ENCODE data around the gene TAGLN2.

TAGLN2 gene

DNA sequence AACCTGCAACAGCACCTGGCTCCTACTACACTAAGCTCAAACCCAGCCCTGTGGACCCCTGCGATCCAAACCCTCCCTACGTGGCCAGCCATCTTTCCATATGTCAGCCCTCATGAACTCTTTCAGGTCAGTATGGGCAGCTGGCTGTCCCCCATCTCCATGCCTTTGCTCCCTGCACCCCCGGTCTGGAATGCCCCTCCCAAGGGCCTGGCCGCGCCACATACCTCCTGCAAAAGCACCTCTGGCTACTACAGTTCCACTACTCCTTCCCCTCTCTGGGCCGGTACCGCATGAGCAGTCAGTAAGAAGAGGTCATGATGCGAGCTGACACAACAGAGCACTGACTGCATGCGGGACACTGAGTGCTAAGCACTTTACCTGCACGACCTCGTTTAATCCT lies 10.0 kb upstream of the TAGLN2 start:
- no peak for DNase-seq

DNA sequence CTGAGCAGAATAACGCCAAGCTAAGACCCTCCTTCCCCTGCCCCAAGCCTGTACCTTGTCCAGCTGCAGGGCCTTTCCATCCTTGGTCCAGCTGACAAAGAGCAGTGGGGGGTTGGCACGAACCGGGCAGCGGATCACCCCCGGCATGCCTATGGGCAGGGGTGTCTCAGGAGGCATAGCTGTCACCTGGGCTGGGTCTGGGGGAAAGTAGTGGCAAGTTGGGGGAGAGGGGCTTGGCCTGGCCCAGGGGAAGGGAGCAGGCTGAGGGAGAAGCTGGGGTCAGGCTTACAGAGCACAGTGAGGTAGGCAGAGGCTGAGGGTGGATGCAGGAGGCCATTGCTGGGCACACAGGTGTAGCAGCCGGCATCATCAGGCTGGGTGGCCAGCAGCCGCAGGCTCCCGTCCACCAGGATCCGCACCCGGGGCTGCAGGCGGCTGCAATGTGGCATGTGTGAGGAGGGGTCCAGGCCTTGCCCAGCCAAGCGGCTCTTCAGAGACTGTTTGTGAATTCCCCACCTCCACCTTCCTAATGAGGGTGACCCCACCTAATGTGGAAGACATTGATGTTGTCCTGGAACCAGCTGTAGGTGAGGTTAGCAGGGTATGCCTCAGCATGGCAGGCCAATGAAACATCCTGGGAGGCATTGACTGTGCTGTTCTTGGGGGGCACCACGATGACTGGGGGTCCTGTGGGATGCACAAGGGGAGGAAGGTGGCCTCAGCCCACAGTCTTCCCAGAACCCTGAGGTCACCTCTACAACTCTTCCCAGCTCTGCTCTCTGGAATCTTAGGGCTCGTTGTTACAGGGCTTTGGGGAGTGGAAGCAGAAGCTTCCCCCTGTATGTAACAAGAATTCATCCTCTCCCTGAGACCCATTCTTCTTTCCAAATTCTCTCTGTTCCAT lies 9.1 kb upstream of the TAGLN2 start:
- no peak for DNase-seq

DNA sequence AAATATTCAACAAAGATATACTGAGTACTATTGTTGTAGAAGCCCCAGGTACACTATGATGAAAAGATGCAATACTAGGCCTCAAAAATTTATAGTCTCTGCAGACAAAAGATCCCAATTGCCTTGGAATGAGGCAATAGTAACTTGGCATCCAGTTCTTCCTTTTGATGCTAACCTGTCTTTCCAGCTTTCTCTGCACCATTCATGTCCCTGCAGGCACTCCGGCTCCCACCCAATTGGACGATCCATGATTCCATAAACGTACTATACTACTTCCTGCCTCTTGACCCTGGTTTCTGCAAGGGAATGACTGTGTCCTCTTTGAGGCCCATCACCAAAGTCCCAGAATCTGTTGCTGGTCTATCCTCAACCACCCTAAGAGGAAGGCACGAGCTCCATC lies 8.0 kb upstream of the TAGLN2 start:
- DNase-seq = no peak

DNA sequence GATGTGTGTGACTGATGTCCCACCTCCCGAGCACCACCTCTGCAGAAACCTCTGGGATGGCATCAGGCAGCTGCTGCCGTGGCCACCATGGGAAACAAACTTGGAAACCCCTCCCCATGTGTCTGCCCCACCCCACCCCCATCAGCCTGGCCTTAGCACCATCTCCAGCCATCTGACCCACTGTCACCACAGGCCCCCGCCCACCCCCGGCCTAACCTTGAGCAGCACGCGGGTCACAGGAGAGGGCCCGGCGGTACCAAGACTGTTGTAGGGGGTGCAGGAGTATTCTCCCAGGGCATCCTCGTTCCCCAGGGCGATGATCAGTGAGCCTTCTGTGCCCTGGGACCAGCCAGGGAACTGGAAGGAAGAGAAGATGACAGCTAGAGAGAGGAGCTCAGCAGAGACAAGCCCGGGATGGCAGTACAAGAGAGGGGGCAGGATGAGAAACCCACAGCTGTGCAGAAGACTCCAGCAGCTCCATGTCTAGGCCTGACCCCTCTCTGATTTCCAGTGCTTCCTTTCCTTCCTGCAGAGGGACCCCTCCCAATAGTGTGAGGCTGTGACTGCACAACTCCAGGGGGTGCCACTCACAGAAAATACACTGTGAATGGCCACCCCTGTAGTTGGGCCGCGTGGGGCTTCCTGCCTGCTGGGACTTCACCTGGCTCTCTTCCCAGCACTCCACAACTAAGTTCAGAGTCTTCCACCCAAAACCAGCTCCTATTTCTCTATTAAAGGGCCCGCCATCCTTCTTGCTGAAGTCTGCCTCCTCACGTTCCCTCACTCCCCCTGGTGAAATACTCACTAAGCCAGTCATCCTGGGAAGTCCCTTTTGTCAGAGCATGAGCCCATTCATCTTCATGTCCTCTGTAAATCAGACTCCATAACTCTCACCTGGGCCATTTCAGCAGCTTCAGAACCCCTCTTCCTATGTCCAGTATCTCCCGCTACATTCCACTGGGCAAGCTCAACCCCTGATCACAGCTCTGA lies 7.3 kb upstream of the TAGLN2 start:
- peak; percentile 44 to 50 (median 45) for DNase-seq

DNA sequence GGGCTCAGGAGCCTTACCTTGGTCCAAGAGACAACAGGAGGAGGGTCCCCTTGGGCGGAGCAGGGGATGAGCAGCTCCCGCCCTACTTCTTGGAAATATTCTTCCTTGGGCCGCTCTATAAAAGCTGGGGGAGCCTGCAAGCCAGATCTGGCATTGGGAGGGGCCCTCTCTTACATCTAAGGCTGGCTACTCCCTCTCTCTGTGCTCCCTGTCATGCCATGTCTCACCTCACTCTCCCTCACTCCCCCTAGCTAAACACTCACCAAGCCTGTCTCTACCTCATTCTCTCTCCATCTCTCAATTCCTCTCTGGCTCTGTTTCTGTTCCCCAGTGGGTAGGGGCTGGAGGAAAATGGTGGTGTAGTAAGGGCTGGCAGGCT lies 6.5 kb upstream of the TAGLN2 start:
- DNase-seq = no peak

DNA sequence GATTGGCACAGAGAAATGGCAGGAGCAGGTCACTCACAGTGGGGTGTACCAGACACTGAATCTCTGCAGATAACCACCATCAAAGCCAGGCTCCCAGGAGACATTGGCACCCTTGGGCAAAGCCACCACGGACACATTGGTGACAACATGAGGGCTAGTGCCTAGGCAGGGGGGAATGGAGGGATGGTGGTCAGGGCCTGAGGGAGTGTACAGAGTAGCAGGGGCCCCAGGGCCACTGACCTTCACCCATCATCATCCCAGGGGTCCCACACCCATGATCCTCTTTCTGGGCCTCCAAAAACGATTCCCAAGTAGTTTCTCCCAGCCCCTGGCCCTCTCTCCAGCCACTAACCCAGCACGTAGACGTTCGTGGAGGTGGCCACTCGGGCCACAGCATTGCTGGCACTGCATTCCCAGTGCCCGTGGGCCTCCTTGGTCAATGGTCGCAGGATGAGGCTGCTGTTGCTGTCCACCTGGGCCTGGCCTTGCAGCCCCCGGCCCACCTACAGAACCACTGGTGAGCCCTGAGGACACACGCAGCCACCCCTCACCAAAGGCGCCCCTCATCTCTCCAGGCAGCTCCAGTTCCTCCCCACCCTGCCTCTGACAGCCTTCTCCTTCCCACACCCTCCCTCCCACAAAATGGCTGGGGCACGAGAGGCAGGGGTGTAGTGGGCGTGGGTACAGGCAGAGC lies 5.9 kb upstream of the TAGLN2 start:
- DNase-seq = no peak

DNA sequence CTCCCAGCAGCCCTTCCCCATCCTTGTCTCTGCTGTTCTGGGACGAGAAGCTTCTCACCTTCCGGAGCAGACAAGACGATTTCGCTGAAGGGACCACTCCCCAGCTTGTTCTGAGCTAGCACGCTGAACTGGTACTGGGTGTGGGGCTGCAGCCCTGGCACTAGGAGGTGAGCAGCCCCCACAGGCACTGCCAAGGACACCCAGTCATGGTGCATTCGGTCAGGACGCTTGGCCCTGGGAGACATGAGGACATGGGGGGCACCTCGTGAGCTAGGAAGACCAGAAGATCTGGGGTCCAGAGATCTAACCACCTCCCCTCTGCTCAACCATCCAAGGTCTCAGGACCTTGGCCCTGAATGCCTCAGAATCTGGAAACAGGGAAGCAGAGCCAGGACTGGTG lies 5.3 kb upstream of the TAGLN2 start:
- no peak for DNase-seq

DNA sequence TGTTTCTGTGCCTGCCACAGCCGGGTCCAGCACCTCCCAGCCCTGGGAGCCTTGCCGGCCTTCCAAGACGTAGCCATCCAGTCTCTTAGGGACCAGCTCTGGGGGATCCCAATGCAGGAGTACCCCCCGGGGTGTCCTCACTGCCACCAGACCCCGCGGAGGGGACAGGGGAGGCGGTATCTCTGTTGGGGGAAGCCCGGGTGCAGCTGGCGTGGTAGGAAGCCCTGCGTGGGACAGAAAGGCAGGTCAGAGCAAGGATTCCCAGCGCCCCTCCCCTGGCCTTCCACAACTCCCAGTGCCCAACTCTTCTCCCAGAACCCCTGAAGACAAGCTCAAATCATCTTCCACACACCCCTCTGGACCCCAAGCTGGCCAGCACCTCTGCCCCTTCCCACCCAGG lies 4.9 kb upstream of the TAGLN2 start:
- no peak for DNase-seq

DNA sequence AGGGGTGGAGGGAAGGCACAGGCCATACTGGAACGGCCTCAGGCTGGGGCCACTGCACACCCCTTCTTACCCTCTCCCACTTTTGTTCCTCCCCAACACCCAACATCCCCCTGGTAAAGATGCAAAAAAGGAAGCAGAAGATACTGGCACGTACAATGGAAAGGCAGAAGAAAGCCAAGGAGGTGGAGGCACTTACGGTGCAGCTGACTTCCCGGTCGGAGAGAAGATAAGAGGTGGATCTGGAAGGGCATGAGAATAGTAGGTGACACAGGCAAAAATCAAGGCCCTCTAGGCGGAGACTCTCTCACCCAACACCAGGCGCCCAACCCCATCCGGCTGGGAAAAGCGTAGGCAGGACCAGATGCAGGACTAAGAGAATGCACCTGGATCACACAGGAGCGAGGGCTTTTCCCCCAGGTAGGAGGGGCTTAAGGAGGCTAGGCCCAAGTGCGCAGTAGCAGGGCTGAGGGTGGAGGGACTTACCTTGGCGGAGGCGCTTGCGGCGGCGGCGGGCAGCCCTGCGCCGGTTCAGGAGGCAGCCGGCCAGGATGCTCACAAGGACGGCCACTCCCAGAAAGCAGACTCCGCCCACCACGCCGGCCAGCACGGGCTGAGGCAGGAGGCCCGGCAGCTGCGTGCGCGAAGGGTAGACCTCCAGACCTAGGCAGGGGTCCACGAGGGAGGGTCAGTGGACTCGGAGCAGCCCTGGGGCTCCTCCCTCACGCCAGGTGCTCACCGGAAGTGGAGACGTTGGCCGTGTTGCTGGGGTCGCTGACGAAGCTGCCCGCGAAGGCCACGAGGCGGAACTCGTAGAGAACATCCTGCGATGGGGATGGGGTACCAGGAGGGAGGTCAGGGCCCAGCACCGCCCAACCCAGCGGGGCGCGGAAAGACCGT lies 4.1 kb upstream of the TAGLN2 start:
- no peak for DNase-seq

DNA sequence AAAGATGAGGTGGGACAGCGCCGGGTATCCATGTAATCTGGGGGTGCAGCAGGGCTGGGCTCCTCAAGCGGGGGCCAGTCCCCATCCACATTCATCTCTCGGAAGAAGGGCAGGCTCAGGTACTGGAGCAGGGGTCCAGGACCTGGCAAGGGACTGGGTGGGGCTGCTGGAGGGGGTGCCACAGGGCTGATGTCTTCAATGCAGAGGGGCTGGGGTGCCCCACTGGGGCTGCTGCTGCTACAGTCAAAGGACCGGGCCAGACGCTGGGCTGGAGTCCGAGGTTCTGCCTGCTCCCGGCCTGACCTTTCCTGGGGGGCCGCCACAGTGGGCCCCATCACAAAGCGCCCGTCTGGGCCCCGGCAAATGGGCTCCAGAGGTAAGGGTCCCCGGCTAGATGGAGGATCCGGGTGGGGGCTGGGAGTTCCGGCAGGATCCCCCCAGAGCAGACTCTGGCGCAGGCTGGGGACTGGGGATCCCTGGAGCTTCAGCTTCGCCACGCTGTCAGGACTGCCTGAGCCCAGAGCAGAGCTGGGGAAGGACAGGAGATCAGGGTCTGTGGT lies 3.3 kb upstream of the TAGLN2 start:
- no peak for DNase-seq

DNA sequence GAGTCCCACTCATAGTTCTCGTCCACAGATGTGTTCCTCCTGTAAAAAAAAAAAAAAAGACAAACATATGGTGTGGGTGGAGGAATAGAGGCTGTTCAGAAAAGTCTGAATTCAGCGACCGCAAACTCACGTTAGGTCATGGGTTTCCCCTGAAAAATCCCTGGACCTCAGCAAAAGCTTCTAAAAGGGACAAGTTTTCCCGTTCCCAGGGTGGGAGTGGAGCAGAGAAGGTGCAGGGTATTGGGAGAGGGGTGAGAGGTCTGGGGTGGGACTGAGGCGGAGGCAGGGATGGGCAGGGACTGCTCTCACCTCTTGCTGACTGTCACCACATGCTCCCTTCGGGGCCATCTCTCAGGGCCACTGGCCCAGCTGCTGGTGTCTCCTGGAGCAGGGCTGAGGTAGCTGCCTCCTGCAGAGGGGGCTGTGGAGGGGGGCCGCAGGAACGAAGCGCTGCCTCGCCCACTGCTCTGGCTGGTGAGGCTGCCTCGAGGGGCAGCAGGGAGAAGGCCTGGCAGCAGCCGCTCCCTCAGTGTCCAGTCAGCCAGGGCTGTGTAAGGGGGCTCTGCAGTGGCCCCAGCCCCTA lies 2.6 kb upstream of the TAGLN2 start:
- peak; percentile 33 to 49 (median 40) for DNase-seq

DNA sequence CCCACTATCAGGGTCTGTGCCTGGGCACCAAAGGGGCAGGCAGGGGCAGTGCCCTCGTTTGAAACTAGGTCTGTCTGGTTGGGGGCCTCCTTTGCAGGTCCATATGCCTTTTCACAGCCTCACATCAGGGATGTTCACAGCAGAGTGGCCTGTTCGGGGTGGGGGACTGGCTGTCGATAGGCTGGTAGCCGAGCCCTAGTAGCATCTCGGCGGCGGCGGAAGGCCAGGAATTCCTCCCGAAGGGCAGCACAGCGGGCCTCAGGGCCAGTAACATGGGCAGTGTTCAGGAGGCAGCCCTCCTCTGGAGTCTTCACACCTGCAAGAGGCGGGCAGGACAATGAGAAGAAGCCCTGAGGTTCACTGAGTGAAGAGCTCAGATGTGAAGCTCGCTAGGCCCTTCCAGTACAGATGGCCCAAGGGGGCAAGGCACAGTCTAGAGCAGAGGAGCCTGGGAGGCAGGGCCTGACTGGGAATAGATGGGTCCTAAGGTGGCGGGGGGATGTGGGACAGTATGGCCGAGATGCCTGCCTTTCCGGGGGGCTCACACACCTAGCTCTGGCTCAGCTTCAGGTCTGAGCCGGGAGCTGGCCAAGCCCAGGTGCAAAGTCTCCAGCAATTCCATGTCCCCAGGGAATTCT lies 2.0 kb upstream of the TAGLN2 start:
- DNase-seq = no peak

DNA sequence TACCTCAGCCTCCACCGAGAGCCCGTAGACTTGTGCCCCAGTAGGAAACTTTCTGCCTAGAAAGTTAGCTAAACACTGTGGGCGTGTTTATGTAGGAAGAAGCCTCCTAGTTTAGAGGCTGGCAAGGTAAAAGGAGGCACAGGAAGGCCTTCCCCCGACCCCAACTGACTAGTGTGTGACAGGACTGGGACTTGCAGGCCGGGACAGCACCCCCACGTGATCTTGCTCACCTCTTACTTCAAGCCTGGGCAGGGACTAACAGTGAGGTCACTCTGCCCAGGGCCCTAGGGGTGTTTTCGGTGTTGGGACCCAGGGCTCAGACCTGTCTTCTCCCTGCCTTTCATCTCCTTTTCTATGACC lies 392 bp upstream of the TAGLN2 start:
- DNase-seq = peak in 2 of 3 donors; percentile 35 to 48

DNA sequence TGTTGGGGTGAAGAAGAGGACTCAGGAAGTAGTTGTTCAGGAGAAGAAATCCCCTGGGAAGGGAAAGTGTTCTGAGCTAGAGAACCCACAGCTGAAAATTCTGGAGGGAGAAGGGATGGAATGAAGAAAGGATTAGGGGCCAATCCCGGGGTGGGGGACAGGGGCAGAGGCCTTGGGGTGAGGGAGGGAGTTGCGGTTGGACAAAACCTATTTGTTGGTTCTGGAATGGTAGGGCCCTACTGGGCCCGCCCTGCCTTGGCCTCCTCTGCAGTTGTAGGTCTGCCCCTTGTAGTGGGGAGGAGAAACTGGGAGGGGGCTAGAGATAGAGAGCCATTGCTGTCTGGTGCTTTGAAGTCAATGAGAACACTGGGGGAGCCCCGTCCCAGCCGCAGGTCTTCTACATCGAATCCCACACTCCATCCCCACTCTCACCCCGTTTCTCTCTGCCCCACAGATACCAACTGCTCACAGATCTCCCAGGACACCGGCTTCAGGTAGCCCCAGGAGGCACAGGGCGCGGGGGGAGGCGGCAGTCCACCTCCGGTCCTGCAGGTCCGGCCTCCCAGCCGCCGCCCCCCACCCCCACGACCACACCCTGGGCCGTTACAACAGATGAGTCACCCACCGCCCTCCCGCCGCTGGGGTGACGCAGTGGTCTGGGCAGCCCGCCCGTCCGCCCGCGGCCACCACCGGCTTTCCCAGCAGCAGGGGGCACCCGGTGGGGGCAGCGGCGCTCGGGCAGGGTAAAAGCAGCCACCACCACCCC lies 1.1 kb downstream of the TAGLN2 start:
- DNase-seq = peak; percentile 90 to 96 (median 93)

DNA sequence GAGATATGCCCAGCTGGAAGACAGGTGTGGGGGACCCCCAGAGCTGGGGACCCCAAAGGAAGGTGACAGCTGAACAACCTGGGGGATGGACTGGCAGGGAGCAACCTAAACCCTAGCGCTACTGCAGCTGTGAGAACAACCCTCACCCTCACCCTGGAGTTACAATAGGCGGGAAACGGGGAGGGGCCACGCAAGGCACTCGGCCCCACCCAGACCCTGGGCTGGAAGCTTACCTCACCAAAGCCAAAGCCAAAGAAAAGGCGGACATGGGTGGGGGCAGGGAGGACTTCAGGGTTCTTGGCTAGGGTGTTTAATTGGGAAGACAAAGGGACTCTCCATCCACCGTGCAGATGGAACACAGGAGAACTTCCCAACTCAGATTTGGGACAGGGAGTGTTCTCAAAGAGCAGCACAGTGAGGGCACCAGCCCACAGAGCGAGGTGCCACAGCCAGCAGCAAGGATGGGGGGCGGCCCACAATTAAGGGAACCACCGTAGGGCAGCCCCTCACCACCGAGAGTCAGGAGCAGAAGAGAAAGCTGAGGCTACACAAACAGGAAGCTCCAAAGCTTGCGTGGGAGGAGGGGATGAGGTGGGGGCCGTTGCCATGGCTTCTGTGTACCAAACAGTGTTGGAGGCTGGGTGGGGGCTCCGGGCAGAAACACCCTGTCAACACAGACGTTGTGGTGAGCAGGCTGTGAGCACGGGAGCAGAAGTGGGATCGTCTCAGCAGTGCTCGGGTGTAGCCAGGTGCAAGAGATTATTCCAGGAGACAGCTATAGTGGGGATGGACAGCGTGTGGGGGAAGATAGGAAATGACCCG lies 1.9 kb downstream of the TAGLN2 start:
- DNase-seq = peak; percentile 87 to 93 (median 93)

DNA sequence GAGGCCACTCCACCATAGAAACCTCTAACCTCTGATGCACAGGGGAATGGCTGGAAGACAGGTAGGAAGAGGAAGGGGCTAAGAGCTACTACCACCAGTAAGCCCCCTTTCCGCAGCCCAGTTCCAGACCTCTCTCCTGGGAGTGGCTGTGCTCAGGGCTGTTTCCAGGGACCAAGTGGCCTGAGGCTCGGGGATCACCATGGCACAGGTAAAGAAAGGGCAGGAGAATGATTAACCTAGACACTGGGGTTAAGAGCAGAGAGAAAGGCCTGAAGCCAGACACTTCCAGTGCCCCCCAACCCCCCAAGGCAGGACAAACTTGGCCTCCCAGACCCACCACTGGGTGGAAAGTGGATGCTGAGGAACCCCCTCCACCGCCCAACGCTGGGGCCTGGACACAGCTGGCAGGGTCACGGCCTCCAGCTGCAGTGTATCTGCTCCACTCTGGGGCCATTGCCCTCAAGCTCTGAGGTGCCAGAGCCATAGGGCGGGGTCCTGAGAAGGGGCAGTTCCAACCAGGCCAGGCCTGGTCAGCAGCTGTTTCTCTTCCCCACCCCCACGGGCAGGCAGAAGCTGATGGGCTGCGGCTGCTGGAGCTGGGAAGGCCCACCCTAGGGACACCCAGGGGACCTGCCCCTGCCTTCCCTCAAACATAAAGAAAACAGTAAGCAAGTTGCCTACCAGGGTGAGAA lies 2.6 kb downstream of the TAGLN2 start:
- peak in 1 of 3 donors; percentile 14 for DNase-seq

DNA sequence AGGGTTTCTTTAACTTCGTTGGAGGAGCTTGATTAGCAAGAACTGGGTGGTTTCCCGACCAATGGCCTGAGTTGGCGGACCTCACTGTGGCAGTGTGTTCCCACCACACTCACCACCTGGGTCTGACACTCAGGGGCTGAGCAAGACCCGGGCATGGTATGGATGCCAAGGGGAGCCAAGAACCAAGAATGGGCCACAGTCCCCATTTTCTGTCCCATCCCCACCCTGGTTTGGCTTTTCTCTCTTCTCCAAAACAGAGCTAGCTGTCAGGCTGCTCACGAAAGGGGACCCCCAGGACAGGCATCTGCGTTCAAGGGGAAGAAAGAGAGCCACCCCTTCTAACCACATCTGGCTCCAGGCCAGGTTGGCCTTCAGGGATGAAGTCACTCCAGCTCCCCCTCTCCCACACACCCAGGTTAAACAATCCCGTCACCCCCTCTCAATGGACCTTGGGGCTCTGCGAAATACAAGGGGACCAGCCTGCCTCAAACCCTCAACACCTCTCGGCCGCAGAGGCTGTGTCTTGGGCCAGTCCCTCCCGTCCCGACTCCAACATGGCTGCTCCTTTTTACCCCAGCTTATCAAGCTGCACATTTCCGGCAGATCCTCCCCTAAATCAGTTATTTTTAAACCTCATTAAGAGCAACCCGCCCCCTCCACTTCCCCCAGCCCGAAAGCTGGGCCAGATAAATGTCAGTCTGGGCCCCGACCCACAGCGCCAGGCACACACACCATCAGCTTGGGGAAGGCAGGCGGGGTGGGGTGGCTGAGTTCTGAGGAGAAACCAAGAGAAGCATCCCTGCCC lies 3.4 kb downstream of the TAGLN2 start:
- DNase-seq = peak; percentile 42 to 57 (median 43)

DNA sequence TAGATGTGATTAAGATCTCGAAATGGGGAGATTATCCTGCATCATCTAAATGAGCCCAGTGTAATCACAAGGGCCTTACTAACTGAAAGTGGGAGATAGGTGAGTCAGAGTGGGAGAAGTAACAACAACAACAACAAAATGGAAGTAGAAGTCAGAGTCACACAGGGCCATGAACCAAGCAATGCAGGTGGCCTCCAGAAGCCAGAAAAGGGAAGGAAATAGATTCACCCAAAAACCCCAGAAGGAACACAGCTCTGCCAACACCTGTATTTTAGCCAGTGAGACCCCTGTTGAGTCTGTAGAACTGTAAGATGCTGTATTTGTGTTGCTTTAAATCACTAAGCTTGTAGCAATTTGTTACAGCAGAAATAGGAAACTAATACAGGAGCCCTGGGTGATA lies 4.1 kb downstream of the TAGLN2 start:
- peak; percentile 53 to 74 (median 69) for DNase-seq

Data from suppressor macrophage treated with lipopolysaccharide for 1 hour (primary cell).